GM10248 (cell line): ENCODE measurements around the gene COPZ1.
"Not testable (repeated sequence)": the region's sequence is repeated elsewhere in the genome, so short reads cannot be mapped to it uniquely, and the experiment has no call there.

Source experiments
- CTCF ChIA-PET: fragments of 300-600 bp; sonication (Branson Sonifier 250); formaldehyde crosslinking; extraction: SDS; loops from one replicate; lab custom pipeline; 2021; ENCODE audit warnings: antibody characterized with exemption; lab: Yijun Ruan, JAX
- POLR2A ChIA-PET: fragments of 350-650 bp; sonication (Branson Sonifier 250); formaldehyde crosslinking; extraction: SDS; loops from one replicate; lab custom pipeline; 2020; ENCODE audit warnings: antibody characterized with exemption; lab: Yijun Ruan, JAX
- DNase-seq: peaks from one replicate; pipeline ENCODE4 v3.0.0; 2012; ENCODE audit errors: extremely low spot score
- TF ChIP-seq, protein P1 (sequence below): IDR thresholded peaks from 2 replicates; pipeline ENCODE4 v1.5.1; 2012; ENCODE audit warnings: mild to moderate bottlenecking, low read depth; ENCODE audit errors: extremely low read depth, missing control alignments, control extremely low read depth

COPZ1 gene

DNA sequence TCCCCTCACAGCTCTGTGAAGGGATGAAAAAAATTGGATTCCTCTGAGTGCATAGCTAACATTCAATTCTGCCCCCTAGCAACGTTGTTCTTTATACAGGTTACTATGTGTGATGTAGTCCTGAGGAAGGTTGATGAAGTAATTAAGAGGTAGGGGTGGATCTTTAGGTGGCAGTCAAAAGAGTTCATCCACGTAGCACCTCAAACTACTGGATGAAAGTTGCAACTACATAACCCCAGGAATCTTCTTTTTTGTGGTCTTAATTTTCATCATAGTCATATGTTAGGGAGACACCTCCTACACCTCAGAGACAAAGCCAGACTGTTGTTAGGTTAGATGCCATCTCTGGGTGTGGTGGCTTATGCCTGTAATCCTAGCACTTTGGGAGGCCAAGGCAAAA lies 13.9 kb upstream of the COPZ1 start:
- TF ChIP-seq, protein P1, sequence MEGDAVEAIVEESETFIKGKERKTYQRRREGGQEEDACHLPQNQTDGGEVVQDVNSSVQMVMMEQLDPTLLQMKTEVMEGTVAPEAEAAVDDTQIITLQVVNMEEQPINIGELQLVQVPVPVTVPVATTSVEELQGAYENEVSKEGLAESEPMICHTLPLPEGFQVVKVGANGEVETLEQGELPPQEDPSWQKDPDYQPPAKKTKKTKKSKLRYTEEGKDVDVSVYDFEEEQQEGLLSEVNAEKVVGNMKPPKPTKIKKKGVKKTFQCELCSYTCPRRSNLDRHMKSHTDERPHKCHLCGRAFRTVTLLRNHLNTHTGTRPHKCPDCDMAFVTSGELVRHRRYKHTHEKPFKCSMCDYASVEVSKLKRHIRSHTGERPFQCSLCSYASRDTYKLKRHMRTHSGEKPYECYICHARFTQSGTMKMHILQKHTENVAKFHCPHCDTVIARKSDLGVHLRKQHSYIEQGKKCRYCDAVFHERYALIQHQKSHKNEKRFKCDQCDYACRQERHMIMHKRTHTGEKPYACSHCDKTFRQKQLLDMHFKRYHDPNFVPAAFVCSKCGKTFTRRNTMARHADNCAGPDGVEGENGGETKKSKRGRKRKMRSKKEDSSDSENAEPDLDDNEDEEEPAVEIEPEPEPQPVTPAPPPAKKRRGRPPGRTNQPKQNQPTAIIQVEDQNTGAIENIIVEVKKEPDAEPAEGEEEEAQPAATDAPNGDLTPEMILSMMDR = no peak
- ChIA-PET POLR2A (no interaction called here), CTCF (interaction anchor here (0.8 to 11.1 kb wide), 7 partner anchors 13 to 88 kb away, joined by 3 to 59 read pairs (median 3); partner anchors contain the start of gene COPZ1)
- DNase-seq = no peak

DNA sequence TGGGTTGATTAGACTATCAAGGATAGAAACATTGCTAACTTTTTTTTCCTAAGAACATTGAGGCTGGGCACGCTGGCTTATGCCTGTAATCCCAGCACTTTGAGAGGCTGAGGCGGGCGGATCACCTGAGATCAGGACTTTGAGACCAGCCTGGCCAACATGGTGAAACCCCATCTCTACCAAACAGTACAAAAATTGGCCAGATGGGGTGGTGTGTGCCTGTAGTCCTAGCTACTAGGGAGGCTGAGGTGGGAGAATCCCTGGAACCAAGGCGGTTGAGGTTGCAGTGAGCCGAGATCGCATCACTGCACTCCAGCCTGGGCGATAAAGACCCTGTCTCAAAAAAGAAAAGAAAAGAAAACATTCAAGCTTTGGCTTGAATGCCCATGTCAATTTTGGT lies 12.6 kb upstream of the COPZ1 start:
- POLR2A ChIA-PET, DNase-seq: not testable (repeated sequence)
- CTCF ChIA-PET = interaction anchor here (11.1 kb wide), 1 partner anchor 12 kb away, joined by 59 read pairs; the partner anchor contains the start of gene COPZ1

DNA sequence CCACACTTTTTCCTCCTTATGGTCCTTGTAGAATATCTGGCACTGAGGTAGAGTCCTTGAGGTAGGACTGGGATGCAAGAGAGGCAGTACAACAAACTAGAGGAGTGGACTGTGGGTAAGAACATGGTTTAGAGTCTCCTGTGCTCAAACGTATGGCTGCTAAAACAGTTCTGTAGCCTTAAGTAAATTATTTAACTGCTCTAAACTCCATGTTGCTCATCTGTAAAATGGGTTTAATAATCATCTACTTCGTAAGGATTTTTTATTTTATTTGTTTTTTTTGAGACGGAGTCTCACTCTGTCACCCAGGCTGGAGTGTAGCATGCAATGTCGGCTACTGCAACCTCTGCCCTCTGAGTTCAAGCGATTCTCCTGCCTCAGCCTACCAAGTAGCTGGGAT lies 3.6 kb upstream of the COPZ1 start:
- TF ChIP-seq, protein P1 = no peak
- DNase-seq = no peak
- ChIA-PET POLR2A (no interaction called here), CTCF (interaction anchor here (1.0 to 3.6 kb wide), 4 partner anchors 16 to 78 kb away, joined by 3 to 17 read pairs (median 9); no protein-coding TSS in a partner anchor)

DNA sequence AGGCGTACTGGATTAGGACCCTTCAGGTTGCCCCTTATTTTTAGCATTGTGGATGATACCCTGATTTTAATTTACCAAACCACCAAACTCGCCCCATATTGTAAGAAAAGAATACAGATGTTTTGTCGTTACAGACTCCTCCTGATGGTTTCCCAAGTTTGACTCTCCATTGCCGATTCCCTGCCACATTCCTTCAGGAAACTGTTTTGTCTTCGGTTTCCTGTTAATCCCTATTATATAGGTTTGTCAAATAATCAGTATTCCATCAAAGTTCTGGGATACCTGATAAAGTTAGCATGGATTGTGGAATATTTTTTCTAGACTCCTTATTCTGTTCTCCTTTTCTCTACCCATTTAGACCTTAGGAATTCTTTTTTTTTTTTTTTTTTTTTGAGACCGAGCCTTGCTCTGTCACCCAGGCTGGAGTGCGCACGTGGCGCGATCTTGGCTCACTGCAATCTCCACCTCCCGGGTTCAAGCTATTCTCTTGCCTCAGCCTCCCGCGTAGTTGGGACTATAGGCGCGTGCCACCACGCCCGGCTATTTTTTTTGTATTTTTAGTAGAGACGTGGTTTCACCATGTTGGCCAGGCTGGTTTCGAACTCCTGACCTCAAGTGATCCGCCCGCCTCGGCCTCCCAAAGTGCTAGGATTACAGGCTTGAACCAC lies 645 bp downstream of the COPZ1 start:
- DNase-seq = not testable (repeated sequence)
- ChIA-PET POLR2A (interaction anchor here (0.6 to 1.2 kb wide), 13 partner anchors 8 to 1930 kb away, joined by 3 to 12 read pairs (median 4); partner anchors contain the start of genes CBX5 and HNRNPA1), CTCF (interaction anchor here (0.7 to 3.2 kb wide), 41 partner anchors 9 to 335 kb away, joined by 3 to 64 read pairs (median 5); partner anchors contain the start of genes CBX5, HNRNPA1 and NFE2)

DNA sequence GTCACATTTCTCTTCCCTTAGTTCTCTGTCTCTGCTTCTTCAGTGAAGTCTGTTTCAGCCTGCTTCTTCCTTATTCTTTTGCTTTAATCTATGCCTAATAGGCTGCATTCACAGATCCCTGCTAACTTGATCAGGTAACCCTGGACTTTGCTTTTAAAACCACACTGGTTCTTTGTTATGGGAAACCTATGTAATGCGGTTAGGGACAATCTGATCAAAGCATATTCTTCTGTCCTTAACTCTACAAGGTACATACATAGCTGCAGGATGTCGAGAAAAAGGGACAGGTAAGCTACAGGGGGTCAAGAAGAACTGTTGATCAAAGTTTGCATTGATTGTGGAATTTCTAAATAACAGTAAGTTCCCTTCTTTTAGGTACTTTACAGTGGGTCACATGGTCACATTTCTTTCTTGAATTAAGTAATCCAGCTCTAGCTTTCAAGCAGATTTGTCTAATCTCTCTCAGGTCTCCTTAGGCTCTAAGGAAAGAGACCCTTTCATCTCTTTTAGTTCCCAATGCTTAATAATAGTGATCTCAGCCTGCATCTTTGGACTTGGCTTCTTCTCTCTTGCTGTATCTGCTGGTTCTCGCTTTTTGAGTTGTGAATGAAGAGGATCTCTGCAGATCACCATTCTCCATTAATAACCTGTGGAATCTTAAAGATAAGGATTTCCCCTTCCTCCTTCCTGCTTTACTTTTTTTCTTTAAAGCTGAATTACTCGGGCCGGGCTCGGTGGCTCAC lies 3.8 kb downstream of the COPZ1 start:
- no peak for DNase-seq
- CTCF ChIA-PET = interaction anchor here (0.8 to 1.7 kb wide), 4 partner anchors 9 to 35 kb away, joined by 3 to 6 read pairs (median 4); no protein-coding TSS in a partner anchor
- POLR2A ChIA-PET = no interaction called here
- TF ChIP-seq, protein P1 = no peak

DNA sequence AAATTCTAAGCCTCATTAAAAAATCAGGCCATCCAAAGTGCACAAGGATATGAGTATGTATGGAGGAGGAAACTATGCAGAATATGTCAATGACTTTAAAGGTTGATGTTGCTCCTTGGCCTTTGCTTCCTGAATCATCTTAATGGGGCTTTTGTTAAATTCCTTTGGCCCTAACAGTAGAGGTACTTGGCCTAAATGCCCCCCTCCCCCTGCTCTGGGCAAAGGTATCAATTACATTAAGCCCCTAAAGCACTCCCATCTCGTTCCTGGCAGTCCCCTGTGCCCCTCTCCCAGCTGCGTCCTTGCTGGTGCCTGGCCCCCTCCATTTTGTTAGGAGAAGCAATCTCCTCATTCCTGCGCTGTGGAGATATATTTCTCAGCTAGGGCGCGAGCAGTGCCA lies 4.8 kb downstream of the COPZ1 start:
- CTCF ChIA-PET = interaction anchor here (1.5 kb wide), 1 partner anchor 13 kb away, joined by 4 read pairs; no protein-coding TSS in a partner anchor
- TF ChIP-seq, protein P1 = no peak
- no peak for DNase-seq
- POLR2A ChIA-PET = no interaction called here

DNA sequence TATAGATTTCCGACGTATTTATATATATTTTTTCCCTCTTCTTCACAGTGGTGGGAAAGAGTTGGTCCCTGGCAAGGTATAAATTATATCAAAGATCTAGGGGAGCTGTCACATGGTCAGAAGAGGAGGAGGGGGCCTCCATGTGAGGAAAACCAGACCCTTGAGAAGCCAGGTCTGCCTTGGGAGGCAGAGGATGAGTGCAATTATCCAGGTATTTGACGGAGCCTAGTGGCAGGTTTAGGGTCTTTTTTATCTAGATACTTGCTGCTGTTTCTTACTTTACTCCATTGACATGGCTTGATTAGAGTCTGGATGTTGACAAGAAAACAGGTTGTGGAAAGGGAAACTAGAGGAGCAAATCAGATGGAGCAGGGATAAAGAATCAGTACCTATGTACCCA lies 5.5 kb downstream of the COPZ1 start:
- TF ChIP-seq, protein P1 = no peak
- ChIA-PET POLR2A (no interaction called here), CTCF (interaction anchor here (2.5 to 7.6 kb wide), 2 partner anchors 38 to 50 kb away, joined by 7 to 48 read pairs; no protein-coding TSS in a partner anchor)
- DNase-seq = no peak
